B cell (primary cell): ENCODE results near the gene ACAD10. TPM values are rescaled to one million over a fixed set of nuclear protein-coding genes. Genes with fewer than 3 reads are reported as not detected.
"Not testable (repeated sequence)": the region's sequence is repeated elsewhere in the genome, so short reads cannot be mapped to it uniquely, and the experiment has no call there.

ENCODE experiments used
- ATAC-seq: fragments of 200-7000 bp; cut with Tn5 transposase; one replicate; pipeline ENCODE4 v1.10.0; 2021; ENCODE audit warnings: low read depth, mild to moderate bottlenecking, moderate number of reproducible peaks, moderate library complexity
- CTCF ChIA-PET: fragments of 350-600 bp; sonication (Branson Sonifier 250); formaldehyde crosslinking; loops from one replicate; lab custom pipeline; 2021; ENCODE audit warnings: antibody characterized with exemption, inconsistent platforms; lab: Charles Lee
- POLR2A ChIA-PET: fragments of 350-600 bp; sonication (Branson Sonifier 250); formaldehyde crosslinking; loops from one replicate; lab custom pipeline; 2021; ENCODE audit warnings: antibody characterized with exemption; lab: Charles Lee
- DNase-seq: peaks from one replicate; pipeline ENCODE4 v3.0.0; 2013
- H2AFZ ChIP-seq: 2 replicates; pipeline ENCODE4 v1.6.1; 2012; ENCODE audit warnings: mild to moderate bottlenecking, low read depth, low read length; ENCODE audit not compliant: insufficient read depth, poor library complexity, severe bottlenecking
- H3K27ac ChIP-seq, 2 donors: 1 replicate in 1 of 2; 2 replicates in 1 of 2; pipeline ENCODE4 v1.5.1; 2012 to 2013; ENCODE audit warnings: low read length in 2 of 2, mild to moderate bottlenecking in 2 of 2, moderate library complexity in 1 of 2
- H3K27me3 ChIP-seq, 4 experiments: fragments of 200-600 bp in 1 of 4; sonication (generic) in 1 of 4; replicated peaks in 1 of 4; 1 replicate in 2 of 4; 2 replicates in 2 of 4; pipeline versions ENCODE4 v1.6.1 to v1.7.0; 2013 to 2016; ENCODE audit warnings: low read length in 3 of 4, mild to moderate bottlenecking in 2 of 4, mixed read lengths in 1 of 4, moderate library complexity in 1 of 4; ENCODE audit not compliant: insufficient read depth in 4 of 4, control insufficient read depth in 3 of 4; ENCODE audit errors: control extremely low read depth in 1 of 4
- H3K36me3 ChIP-seq, 2 experiments: replicated peaks in 1 of 2; 1 replicate in 1 of 2; 2 replicates in 1 of 2; pipeline versions ENCODE4 v1.6.1 to v1.7.1; 2013; ENCODE audit warnings: low read length in 1 of 2; ENCODE audit not compliant: insufficient read depth in 2 of 2, control insufficient read depth in 1 of 2; ENCODE audit errors: control extremely low read depth in 1 of 2, extremely low read depth in 1 of 2
- H3K4me1 ChIP-seq, 2 donors: fragments of 200-600 bp in 1 of 2; sonication (generic) in 1 of 2; 1 replicate in 1 of 2; 2 replicates in 1 of 2; pipeline versions ENCODE4 v1.5.1 to v1.6.1; 2013 to 2017; ENCODE audit warnings: low read length in 2 of 2; ENCODE audit not compliant: control insufficient read depth in 2 of 2, insufficient read depth in 2 of 2
- H3K4me2 ChIP-seq: replicated peaks from 2 replicates; pipeline ENCODE3; 2012; ENCODE audit warnings: mild to moderate bottlenecking, low read depth, low read length; ENCODE audit not compliant: poor library complexity, severe bottlenecking
- H3K4me3 ChIP-seq, 5 experiments: fragments of 200-600 bp in 1 of 5; sonication (generic) in 1 of 5; 1 replicate in 3 of 5; 2 replicates in 2 of 5; pipeline versions ENCODE4 v1.5.1 to v1.7.0; 2011 to 2016; ENCODE audit warnings: low read length in 4 of 5, mild to moderate bottlenecking in 4 of 5, low read depth in 2 of 5, control low read depth in 1 of 5, moderate library complexity in 1 of 5; ENCODE audit not compliant: insufficient read depth in 1 of 5; ENCODE audit errors: control extremely low read depth in 1 of 5, extremely low read depth in 1 of 5
- H3K79me2 ChIP-seq: fragments of 200-600 bp; sonication (generic); one replicate; pipeline ENCODE4 v1.6.0; 2016; ENCODE audit warnings: low read length; ENCODE audit not compliant: control insufficient read depth, insufficient read depth
- H3K9ac ChIP-seq: fragments of 200-600 bp; sonication (generic); 2 replicates; pipeline ENCODE4 v1.6.1; 2017; ENCODE audit warnings: mild to moderate bottlenecking, low read length, moderate library complexity
- H3K9me3 ChIP-seq, 3 donors: one replicate each; pipeline versions ENCODE4 v1.6.1 to v1.7.1; 2013; ENCODE audit warnings: low read length in 2 of 3; ENCODE audit not compliant: control insufficient read depth in 2 of 3, insufficient read depth in 1 of 3; ENCODE audit errors: control extremely low read depth in 1 of 3
- H4K20me1 ChIP-seq: 2 replicates; pipeline ENCODE4 v1.6.0; 2012; ENCODE audit warnings: mild to moderate bottlenecking, low read length; ENCODE audit not compliant: insufficient read depth, control insufficient read depth, poor library complexity, severe bottlenecking
- H3K27ac Mint-ChIP-seq: one replicate; pipeline ENCODE4 v1.8.0; 2021; ENCODE audit warnings: mixed read lengths
- H3K27me3 Mint-ChIP-seq: one replicate; pipeline ENCODE4 v1.8.0; 2021; ENCODE audit warnings: mixed read lengths
- H3K4me1 Mint-ChIP-seq: one replicate; pipeline ENCODE4 v1.8.0; 2021; ENCODE audit warnings: mixed read lengths
- H3K4me3 Mint-ChIP-seq: one replicate; pipeline ENCODE4 v1.8.0; 2021; ENCODE audit warnings: mixed read lengths
- H3K9me3 Mint-ChIP-seq: one replicate; pipeline ENCODE4 v1.8.0; 2022; ENCODE audit warnings: mixed read lengths; ENCODE audit not compliant: insufficient read depth
- CTCF ChIP-seq: fragments of 200-600 bp; IDR thresholded peaks from one replicate; pipeline ENCODE4 v1.8.0; 2022; ENCODE audit warnings: antibody characterized with exemption, mild to moderate bottlenecking
- EZH2 ChIP-seq: IDR thresholded peaks from 2 replicates; pipeline ENCODE4 v1.6.1; 2012; ENCODE audit warnings: borderline replicate concordance, low read depth, mild to moderate bottlenecking, moderate library complexity, low read length; ENCODE audit not compliant: insufficient read depth, poor library complexity, severe bottlenecking
- WGBS: methylation state at CpG from one replicate; pipeline ENCODE4 v1.1.5; 2013; ENCODE audit warnings: missing lambda C conversion rate; ENCODE audit not compliant: insufficient coverage; 5-methylcytosine and 5-hydroxymethylcytosine counted together
- intact Hi-C: fragments of 100-400 bp; cut with micrococcal nuclease; formaldehyde crosslinking; loops from one replicate; pipeline ENCODE4 v1.10.0; 2022
- polyA plus RNA-seq: library from polyadenylated mRNA; depleted of rRNA; stranded (reverse); fragments of >200 nt; gene quantifications from 2 replicates; pipeline ENCODE4 v1.2.3, GENCODE V29; 2012
- total RNA-seq, 2 donors: library from RNA; stranded (reverse); fragments of 120-200 nt in 1 of 2; gene quantifications; 1 replicate in 1 of 2; 2 replicates in 1 of 2; pipeline versions ENCODE4 v1.2.3 to v1.2.4, GENCODE V29; 2013 to 2022

The ACAD10 gene
- total and polyA plus RNA-seq, 2 donors (not counting 1 experiment from before 2014, with no cell fraction given), result 38.1 to 48.6 TPM

GRCh38 chr12:111715279-111715678 is 29.4 kb downstream of the ACAD10 start:
- Mint-ChIP-seq H3K27me3 (no peaks in the 10 kb centered on the region), H3K9me3 (no peaks in the 10 kb centered on the region), H3K4me3 (no peak overlapping the region), H3K27ac (no peak overlapping the region), H3K4me1 (no peaks in the 10 kb centered on the region)
- Histone ChIP-seq H3K27me3 (no peaks in the 10 kb centered on the region), H3K9ac (no peak overlapping the region), H3K79me2 (no peaks in the 10 kb centered on the region), H4K20me1 (no peaks in the 10 kb centered on the region), H2AFZ (no peak overlapping the region), H3K4me3 (no peak overlapping the region), H3K4me2 (no peak overlapping the region), H3K4me1 (no peaks in the 10 kb centered on the region), H3K9me3 (no peaks in the 10 kb centered on the region), H3K36me3 (peaks cover 4 to 44% of the 10 kb centered on the region in 2 experiments), H3K27ac (no peak overlapping the region)
- TF ChIP-seq EZH2 (no peak), CTCF (no peak)
- 100% methylated on average over 4 of the region's 4 CpGs for WGBS
- intact Hi-C loops, result no loop called here
- POLR2A ChIA-PET, result no interaction called here
- ATAC-seq (no peak), DNase-seq (no peak)
- CTCF ChIA-PET, result no interaction called here

- ATAC-seq, H3K4me3 ChIP-seq, intact Hi-C loops, H3K27ac Mint-ChIP-seq, H3K9me3 ChIP-seq, H2AFZ ChIP-seq, H3K4me3 Mint-ChIP-seq, H3K9ac ChIP-seq, DNase-seq, H3K27ac ChIP-seq, H3K79me2 ChIP-seq, POLR2A ChIA-PET, CTCF ChIA-PET, H3K4me2 ChIP-seq, H3K27me3 Mint-ChIP-seq, H3K4me1 ChIP-seq, H3K9me3 Mint-ChIP-seq, H4K20me1 ChIP-seq, H3K27me3 ChIP-seq, H3K4me1 Mint-ChIP-seq: not testable (repeated sequence)
- H3K36me3 ChIP-seq, result peaks cover 4 to 37% of the 10 kb centered on the region in 2 experiments
- WGBS, result 100% methylated on average over 7 of the region's 10 CpGs
Observed at GRCh38 chr12:111719316-111719715, 33.5 kb downstream of the ACAD10 start.
